Fibroblast of villous mesenchyme (primary cell): ENCODE results near the gene SCARB1. TPM values are rescaled to one million over a fixed set of nuclear protein-coding genes. Genes with fewer than 3 reads are reported as not detected.

Source experiments
- DNase-seq: peaks from one replicate; pipeline ENCODE4 v3.0.0-alpha.2; 2010; ENCODE audit warnings: low read depth
- H3K4me3 ChIP-seq: 2 replicates; pipeline ENCODE4 v1.5.1; 2011; ENCODE audit warnings: low read depth, mild to moderate bottlenecking, low read length
- total RNA-seq: library from RNA; depleted of rRNA; stranded (reverse); fragments of >200 nt; gene quantifications from 2 replicates; pipeline ENCODE4 v1.2.3, GENCODE V29; 2012
- TF ChIP-seq, protein P1 (sequence below): IDR thresholded peaks from 2 replicates; pipeline ENCODE4 v1.5.1; 2012; ENCODE audit warnings: low read depth, mild to moderate bottlenecking, low read length; ENCODE audit not compliant: insufficient read depth

Gene SCARB1
- total RNA-seq, 1 donor: 28.5 TPM

DNA sequence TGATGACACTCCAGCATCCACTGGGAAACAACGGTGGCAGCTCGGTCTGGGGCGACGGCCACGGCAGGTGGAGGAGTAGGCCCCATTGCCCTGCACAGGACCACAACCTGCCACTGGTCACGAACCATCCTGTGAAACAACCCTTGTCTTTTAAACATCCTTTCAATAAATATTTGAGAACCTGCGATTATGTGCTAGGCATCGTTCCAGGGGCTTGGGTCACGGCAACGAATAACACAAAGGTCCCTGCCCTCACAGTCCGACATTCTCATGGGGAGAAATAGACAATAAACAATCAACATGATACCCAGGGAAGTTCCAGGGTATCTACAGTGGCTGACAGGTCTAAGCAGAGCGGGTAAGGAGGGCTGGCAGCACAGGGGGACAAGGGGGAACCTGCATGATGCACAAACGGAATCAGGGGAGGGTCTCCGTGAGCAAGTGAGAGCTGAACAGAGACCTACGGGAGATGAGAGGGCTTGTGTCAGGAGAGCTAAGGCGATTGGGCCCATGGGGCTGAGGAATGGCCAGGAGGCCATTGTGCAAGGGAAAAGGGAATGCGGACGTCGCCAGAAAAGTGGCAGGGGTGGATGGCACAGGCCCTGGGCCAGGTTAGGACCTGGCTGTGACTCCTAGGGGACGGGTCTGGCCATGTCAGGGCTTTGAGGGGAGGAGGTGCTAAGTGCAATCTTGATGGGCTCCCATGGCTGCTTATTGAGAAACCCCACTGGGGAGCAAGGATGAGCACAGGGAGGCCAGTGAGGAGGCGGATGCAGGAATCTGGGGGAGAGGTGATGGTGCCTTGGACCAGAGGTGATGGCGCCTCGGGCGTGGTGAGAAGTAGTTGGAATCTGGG is 9.7 kb downstream of the SCARB1 start:
- TF ChIP-seq, protein P1, sequence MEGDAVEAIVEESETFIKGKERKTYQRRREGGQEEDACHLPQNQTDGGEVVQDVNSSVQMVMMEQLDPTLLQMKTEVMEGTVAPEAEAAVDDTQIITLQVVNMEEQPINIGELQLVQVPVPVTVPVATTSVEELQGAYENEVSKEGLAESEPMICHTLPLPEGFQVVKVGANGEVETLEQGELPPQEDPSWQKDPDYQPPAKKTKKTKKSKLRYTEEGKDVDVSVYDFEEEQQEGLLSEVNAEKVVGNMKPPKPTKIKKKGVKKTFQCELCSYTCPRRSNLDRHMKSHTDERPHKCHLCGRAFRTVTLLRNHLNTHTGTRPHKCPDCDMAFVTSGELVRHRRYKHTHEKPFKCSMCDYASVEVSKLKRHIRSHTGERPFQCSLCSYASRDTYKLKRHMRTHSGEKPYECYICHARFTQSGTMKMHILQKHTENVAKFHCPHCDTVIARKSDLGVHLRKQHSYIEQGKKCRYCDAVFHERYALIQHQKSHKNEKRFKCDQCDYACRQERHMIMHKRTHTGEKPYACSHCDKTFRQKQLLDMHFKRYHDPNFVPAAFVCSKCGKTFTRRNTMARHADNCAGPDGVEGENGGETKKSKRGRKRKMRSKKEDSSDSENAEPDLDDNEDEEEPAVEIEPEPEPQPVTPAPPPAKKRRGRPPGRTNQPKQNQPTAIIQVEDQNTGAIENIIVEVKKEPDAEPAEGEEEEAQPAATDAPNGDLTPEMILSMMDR: no peak
- no peak overlapping the region for H3K4me3 ChIP-seq
- no peak for DNase-seq

DNA sequence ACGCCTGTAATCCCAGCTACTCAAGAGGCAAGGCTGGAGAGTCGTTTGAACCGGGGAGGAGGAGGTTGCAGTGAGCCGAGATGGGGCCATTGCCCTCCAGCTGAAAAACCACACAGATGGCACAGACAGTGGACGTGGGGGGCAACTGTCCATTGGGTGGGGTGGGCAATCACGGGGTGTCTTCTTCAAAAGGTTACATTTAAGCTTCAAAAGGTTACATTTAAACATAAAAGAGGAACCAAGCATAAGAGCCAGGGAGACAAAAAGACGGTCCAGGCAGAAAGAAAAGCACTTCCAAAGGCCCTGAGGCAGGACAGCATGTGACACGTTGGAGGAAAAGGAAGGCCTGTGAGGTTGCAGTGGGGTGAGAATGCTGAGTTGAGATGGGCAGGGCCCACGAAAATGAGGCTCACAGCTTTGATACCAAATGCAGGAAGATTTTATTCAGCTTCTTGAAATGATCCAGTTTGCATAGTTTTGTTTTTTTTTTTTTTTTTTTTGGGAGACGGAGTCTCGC is 10.7 kb downstream of the SCARB1 start:
- no peak overlapping the region for H3K4me3 ChIP-seq
- DNase-seq: no peak
- TF ChIP-seq, protein P1: no peak

DNA sequence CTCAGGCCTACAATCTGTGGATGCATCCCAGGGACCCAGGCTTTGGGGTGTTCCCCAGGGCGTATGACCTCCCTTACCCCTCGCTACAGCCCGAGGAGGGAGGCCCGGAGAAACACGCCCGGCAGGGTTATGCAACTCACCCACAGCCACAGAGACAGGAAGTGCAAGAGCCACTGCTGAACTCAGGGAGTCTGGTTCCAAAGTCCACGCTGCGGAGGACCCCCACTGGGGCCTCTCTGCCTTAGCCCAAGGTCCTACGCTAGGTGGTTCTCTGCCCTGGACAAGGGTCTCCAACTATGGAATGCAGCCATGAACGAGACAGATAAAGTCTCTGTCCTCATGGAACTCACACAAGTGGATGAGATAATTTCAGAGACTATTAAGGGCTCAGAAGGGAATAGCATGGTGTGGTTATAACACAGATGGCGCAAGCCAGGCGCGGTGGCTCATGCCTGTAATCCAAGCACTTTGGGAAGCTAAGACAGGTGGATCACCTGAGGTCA is 11.3 kb downstream of the SCARB1 start:
- peak; percentile 86 for DNase-seq
- H3K4me3 ChIP-seq: no peak overlapping the region
- TF ChIP-seq, protein P1: no peak

DNA sequence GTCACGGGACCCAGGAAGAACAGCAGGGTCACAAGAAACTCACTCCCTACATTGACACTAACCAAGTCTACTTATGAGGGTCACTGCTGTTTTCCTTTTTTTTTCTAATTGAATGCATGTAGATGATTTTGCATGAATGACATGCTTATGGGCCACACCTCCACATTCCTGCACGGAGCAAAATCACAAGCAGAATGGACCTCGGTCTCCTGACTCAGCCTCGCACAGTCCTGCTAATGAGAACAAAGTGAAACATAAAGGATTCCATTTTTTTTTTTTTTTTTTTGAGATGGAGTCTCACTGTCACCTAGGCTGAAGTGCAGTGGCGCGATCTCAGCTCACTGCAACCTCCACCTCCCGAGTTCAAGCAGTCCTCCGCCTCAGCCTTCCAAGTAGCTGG is 12.3 kb downstream of the SCARB1 start:
- TF ChIP-seq, protein P1: no peak
- DNase-seq: no peak
- H3K4me3 ChIP-seq: no peak overlapping the region

DNA sequence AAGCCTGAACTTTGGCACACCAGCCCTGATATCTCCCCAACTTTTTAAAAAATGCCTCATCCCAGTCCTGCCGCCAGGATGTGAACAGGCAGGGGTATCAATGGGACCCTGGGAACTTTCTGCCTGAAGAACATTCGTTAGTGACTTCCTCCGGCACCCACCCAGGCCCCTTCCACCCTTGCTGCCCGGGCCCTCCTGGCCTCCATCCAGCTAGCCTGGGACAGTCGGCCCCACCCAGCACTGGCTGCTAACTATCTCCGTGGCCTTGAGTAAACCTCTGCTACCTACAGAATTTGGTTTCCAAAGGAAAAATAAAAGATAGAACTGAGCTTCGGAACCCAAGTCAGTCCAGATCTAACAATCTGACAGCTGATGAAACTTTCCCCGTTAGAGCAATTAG is 14.3 kb downstream of the SCARB1 start:
- DNase-seq: no peak
- H3K4me3 ChIP-seq: no peak overlapping the region
- TF ChIP-seq, protein P1: no peak

DNA sequence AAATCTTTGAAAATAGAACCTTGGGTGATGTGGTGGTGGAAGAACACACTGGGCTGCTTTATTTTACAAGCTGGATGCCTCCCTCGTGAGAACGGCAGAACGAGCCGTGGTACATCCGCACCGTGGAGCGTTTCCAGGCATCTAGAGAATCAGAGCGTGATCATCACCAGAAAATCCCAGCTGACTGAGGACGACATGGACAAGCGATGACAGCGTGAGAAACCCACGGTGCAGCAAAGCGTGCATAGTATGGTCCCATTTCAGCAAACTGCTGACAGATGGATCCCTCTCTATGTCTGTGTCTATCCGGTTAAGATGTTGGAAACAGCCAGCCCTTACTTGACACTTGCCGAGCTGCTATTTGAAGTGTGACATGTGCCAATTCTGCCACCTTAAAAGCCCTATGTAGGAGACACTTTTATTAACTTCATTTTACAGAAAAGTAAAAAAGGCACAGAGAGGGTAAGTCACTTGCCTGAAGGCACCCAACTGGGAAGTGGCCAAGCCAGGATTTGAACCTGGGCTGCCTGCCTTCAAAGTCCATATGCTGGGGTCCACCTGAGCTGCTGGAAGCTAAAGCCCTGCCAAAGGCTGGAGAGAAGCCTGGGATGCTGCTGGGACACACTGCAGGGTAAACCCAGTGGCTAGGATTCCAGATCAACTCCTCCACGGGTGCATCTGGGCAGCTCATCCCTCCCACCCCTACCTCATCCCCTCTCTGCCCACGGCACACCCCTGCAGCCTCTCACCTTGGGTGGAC is 14.9 kb downstream of the SCARB1 start:
- H3K4me3 ChIP-seq: no peak overlapping the region
- TF ChIP-seq, protein P1: no peak
- no peak for DNase-seq
